Medulla oblongata (tissue), 1 donor: ENCODE results near the gene IPO9.

Source experiments
- DNase-seq: peaks from one replicate; pipeline ENCODE4 v3.0.0-alpha.2; 2015; ENCODE audit errors: extremely low spot score

Gene IPO9

DNA sequence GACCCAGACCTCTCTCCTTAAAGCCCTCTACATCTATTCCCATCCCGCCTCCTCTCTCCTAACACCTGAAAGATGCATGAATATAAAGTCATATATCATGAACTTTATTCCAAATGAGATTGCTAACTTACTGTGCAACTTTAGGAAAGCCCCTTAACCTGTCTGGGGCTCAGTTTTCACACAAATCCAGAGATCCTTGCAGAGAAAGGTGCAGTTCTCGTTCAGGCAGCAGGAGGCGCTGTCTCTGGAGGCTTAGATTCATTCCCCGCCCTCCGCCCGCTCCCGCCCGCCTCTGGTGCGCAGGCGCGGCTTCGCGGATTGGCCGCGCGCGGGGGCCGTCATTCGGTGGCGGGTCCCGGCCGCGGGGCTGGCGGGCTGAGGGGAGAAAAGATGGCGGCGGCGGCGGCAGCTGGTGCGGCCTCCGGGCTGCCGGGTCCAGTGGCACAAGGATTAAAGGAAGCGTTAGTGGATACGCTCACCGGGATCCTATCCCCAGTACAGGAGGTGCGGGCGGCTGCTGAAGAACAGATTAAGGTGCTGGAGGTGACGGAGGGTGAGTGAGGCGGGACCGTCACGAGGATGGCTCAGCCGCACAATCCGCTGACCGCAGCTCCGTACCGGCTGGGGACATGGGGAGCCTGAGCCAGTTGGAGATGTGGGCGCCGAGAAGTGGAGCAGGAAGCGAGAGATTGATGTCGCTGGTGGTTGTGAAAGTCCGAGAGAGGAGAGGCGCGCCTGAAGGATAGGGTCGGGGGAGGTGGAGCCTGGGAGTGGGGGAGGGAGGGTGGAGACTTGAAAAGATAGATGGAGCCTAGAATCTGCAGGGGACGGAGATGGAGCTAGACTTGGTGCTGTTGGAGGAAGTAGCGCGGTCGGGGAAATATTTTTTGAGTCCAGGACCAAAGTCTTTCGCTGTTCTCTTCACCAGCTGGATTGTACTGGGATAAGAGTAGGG, at the start of gene IPO9:
TSS of gene IPO9 (plus strand) at position 338 of the 955 bp plus-strand sequence. CDS start at position 391, 53 bp downstream.
- peak; percentile 94 for DNase-seq

DNA sequence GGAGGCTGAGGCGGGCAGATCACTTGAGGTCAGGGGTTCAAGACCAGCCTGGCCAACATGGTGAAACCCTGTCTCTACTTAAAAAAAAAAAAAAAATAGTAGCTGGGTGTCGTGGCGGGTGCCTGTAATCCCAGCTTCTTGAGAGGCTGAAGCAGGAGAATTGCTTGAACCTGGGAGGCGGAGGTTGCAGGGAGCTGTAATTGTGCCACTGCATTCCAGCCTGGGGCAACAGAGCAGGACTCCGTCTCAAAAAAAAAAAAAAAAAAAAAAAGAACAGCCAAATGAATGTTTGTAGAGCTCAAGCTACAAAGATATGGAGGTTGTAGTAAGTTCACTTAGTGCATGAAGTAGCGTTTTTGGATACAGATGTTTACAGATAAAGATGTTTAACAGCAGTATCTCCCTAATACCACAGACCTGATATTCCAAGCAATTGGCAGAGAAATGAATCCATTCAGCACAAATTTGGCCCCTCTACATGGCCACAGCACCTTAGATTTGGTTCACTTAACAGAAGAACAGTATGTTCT, 49.5 kb upstream of the IPO9 start:
- no peak for DNase-seq

DNA sequence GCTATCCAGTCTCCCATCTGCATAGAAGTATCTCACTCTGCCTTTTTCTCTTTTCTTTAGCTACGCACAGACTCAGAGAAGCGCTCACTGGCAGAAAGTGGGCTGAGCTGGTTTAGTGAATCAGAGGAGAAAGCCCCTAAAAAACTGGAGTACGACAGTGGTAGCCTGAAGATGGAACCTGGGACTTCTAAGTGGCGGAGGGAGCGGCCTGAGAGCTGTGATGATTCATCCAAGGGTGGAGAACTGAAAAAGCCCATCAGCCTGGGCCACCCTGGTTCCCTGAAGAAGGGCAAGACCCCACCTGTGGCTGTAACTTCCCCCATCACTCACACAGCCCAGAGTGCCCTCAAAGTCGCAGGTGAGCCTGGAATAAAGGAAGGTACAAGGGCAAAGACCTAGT, 48.0 kb upstream of the IPO9 start:
- DNase-seq: no peak

DNA sequence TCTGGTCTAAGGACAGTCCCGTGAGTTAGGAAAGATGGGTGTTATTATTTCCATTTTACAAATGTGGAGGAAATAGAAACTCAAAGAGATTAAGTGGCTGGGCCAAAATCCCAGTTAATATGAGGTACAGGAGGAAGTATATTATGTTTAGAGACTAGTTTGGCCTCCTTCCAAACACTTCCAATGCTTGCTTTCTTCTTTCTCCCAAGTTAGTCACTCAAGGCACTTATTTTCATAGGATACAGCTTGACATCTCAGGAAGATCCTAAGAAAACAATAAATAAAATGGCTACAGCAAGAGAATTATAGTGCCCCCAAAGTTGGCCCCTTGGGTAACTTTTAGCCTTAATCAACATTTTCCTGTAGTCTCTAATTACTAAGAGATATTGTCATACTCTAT, 47.5 kb upstream of the IPO9 start:
- no peak for DNase-seq

DNA sequence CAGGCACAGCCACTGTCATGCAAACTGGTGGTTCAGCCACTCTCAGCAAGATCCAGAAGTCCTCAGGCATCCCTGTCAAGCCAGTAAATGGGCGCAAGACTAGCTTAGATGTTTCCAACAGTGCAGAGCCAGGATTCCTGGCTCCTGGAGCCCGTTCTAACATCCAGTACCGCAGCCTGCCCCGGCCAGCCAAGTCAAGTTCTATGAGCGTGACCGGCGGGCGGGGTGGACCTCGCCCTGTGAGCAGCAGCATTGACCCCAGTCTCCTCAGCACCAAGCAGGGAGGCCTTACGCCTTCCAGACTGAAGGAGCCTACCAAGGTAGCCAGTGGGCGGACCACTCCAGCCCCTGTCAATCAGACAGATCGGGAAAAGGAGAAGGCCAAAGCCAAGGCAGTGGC, 46.6 kb upstream of the IPO9 start:
- no peak for DNase-seq

DNA sequence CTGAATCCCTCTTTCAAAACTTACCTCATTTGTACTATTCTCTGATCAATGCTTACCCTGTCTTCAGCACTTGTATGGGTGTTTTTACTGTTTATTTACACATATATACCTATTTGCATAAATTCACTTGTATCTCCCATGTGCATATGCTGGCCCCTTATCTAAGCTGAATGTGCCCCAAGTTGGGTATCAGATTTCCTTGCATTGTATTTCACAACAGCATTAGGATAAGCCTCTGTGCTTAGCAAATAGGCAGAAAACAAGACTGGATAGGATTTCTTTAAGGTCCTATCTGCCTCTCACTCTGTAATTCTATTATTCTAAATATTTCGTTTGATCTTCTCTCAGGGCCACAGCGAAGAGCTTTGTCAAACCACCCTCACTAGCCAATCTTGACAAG, 45.9 kb upstream of the IPO9 start:
- DNase-seq: no peak

DNA sequence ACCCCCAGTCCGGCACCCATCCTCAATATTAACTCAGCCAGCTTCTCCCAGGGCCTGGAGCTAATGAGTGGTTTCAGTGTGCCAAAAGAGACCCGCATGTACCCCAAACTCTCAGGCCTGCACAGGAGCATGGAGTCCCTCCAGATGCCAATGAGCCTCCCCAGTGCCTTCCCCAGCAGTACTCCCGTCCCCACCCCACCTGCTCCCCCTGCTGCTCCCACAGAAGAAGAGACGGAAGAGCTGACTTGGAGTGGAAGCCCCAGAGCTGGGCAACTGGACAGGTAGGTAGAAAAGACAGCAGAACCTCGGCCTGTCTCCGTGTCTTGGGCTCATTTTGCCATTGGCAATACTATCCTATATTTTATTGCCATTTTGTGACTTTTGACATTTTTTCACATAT, 45.4 kb upstream of the IPO9 start:
- no peak for DNase-seq

DNA sequence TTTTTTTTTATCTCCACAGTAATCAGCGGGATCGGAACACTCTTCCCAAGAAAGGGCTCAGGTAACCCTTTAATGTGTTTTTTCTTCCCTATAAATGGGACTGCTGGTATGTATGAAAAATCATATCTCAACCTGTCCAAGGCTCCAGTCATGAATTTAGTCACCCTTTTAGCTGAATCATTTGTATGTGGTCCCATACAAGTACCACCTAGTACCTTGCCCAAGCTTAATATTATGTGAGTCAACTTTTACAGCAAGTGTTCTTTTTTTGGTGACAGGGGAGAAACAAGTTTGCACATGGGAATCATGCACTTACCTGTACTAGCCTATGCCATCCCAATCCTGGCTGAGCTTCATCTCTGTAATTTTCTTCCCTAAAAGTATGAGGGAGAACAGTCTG, 43.7 kb upstream of the IPO9 start:
- DNase-seq: no peak

DNA sequence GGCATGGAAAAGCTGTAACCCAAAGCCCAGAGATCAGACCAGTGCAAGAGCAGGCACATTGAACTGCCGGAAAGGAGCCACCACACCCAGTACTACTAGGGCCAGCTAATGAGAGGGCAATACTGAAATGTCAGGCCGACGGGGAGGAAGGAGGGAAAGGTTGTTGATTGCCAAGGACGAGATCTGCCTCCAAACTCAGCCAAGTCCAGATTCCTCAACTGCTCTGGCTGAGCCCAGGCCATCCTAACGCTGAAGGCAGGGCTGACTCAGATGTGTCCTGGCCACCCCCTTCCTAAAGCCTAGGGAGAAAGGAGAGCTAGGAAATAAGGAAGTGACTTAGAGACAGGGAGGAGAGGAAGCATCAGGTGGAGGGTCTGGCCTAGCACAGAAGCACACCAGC, 42.1 kb upstream of the IPO9 start:
- no peak for DNase-seq

DNA sequence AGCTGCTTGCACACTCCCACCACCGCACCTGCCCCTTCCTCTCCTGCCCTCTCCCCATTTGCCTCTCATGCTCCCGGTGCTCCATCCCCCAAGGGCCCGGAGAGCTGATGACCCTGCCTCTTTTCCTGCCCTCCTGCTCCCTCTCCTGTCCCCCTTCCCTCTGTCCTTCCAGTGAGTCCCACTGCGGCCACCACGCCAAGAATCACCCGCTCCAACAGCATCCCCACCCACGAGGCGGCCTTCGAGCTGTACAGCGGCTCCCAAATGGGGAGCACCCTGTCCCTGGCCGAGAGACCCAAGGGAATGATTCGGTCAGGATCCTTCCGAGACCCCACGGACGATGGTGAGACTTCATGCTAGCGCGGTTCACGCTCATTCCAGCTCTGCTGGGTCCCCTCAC, 40.7 kb upstream of the IPO9 start:
- DNase-seq: no peak

DNA sequence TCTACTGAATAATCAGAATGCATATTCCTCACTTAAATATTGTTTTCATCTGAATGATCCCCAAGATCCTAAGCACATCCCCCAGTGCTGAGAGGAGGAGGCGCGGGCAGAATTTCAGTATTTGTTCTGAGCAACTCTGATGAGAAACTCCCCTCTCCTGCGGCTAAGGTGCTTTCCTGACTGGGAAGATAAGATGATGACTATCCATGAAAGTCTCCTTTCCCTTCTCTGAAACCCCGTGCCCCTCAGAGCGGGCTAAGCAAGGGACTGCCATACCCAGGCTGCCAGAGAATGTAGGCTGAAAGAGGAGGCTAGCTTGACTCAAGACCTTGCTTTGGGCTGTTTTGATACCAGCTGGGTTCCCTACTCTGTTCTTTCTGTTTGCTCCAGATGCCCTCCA, 39.7 kb upstream of the IPO9 start:
- DNase-seq: no peak

DNA sequence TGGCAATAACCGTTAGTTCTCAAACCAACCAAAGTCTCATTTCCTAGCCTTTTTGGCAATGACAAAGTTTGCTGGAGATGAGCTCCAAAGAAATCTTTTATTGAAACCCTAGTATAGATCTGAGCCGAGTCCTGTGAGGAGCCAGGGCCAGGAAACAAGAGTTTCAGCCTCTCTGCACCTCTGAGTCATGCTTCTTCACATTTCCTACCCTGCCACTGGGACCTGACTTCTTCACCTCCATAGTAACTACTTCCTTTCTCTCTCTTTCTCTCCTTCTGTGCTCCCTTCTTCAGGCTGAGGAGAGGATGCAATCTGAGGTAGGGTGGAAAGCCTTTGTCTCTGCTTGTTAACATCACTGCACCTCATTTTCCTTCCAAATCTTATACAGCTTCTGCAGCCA, 38.7 kb upstream of the IPO9 start:
- no peak for DNase-seq

DNA sequence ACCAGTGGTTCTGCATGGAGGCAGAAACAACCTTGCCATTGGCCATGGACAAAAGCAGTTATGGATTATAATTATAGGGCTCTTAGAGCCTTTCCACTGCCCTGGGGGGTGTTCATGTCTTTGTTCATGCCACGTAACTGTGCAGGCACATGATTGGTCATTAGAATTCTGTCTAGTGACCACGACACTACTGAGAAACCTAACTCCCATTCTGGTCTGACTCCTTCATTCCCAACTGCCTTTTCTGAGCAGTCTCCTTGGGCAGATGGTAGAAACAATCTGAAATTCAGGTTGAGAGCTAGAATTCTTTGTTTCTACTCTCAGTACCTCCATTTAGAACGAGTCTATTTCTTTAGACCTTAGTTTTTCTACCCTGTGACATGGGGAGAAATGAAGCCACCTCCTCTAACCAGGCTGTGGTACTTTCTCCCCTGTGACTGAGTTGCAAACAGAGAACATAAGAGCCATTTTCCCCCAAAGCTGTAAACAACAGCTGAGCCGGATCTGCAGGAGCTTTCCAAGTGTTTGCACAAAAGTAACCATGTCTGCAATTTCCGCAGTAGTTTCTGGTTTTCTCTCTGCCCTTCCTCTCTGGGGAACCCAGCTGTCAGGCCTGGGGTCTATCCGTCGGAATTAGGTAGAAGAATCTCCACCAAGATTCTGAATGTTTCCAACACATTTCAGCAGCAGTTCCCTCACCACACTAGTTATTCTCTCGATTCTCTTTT, 37.7 kb upstream of the IPO9 start:
- DNase-seq: peak; percentile 84

DNA sequence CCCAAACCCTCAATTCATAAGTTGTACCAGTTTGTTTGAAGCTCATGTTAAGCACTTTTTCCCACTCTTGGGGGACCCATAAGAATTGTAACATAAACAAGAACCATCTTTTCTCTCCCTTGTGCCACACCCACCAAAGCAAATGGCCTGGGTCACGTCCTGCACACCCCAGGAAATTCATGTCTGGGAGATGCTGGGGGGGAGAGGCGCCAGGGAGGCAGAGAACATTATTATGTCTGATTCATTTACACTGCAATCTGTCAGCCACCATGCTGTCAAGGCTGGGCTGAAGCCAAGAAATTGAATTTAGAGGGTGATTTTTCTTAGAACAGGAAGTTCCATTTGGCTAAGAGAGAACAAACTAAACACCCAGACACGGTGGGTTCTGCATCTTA, 37.2 kb upstream of the IPO9 start:
- DNase-seq: no peak

DNA sequence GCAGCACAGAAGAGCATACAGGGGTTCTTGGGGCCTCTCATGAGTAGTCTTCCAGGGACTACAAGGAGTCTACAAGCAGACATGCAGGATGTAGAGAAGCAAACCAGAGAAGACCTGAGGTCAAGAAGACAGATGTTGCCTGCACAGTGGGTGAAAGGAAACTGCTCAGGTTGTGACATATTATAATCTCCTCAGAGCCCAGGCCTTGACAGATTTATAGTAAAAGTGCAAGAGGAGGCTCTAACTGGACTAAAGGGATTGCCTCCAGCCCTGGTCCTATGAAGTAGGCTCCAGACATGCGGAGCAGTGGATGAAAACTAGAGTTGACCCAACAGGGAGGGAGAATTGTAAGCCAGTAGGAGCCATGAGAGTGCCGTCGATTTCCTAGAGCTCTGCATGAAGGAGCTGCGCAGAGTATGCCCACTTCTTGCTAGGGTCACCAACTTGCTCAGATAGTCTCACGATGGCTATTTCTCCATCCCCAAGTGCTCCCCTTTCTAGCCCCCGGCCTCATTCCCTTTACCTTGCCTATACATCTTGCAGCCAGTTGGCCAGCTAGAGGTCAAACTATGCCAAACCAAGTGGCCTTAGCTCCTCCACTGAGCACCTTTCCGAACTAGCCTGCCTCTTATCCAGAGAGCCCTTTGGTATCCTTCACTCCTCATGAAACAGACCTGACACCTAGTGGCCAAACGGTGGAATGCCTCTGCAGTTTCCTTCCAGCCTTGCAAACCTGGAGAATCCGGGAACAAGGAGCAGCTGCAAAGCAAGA, 36.2 kb upstream of the IPO9 start:
- DNase-seq: peak; percentile 96

DNA sequence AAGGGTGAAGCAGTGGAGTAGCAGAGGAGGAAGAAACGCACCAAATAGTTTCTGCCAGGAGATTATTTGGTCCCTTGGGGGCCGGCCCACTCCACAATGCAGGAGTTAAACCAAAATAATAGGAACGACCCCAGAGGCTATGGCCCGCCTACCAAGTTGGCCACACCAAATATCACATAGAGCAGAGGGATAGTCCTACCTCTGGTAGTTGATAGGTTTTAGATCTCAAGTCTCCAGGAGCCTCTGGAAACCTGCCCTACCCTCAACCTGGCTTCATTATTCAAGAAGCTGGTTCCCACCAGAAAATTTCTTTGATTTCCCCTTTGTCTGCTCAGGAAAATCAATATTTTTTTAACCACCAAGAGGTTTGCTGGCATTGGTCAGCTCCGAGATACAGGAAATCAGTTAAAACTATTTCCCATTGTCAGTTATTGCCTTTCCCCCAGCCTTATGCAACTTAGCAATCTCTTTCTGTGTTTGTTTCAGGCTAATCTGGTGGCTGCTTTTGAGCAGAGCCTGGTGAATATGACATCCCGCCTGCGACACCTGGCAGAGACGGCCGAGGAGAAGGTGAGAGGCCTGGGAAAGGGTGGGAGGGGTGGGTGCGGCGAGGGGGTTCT, 35.5 kb upstream of the IPO9 start:
- DNase-seq: no peak

DNA sequence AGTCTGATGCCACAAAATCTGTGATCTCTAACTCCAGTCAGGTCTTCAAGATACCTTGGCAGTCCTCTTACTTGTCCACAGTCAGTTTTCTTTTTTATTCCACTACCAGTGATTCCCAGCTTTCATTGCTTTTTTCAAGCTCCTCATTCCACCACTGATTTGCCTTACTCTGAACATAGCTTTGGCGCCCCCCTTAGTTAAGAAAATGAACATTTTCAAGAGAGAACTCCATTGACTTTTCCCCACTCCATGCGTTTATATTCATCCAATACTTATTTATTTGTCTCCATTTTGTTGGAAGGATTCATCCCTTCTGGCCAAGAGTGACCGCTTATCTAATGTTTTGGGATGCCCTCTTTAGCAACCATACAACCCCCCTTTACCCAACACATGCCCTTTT, 33.9 kb upstream of the IPO9 start:
- no peak for DNase-seq

DNA sequence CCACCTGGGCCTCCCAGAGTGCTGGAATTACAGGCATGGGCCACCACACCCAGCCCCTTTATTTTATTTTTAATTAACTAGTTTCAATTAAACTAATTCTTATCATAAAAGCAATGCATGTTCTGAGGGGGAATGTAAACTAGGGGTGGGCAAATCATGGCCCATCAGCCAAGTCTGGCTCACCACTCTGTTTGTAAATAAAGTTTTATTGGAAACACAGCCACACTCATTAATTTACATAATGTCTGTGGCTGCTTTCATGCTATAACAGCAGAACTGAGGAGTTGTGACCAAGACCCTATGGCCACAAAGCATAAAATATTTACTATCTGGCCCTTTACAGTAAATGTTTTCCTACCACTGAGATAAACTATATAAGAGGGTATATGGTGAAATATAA, 28.7 kb upstream of the IPO9 start:
- no peak for DNase-seq

DNA sequence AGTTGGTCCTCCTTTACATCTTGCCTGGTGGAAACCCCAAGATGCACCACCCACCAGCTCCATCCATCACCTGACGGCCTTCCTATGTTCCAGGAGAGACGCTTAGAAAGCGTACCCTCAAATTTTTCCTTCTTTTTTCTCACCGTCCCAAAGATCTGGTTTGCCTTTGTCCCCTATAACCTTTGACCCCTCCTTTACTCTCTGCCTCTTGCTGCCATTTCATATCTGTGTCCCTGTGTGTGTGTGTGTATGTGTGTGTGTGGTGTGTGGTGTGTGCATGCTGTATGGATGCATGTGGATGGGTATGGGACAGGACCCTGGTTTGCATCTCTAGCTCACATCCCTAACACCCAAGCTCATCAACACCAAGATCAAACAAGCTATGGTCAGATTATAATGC, 22.2 kb upstream of the IPO9 start:
- DNase-seq: no peak

DNA sequence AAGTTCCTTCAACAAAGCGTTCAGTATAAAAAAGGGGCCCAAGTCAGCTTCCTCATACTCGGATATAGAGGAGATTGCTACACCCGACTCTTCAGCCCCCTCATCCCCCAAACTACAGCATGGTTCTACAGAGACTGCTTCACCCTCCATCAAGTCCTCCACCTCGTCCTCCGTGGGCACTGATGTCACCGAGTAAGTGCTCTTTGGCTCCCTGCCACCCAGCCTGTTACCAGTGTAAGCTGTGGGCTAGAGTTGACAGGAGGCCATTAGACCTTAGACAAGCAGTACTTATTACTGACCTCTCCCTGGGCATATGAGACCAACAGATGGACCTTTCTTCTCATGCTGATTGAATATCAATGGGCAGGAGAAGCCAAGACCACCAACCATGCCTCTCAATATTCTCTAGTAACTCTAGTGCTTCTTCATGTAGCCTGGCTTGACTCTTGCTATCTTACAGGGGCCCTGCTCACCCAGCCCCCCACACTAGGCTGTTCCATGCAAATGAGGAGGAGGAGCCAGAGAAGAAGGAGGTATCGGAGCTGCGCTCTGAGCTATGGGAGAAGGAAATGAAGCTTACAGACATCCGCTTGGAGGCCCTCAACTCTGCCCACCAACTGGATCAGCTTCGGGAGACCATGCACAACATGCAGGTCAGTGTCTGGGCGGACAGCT, 20.9 kb upstream of the IPO9 start:
- no peak for DNase-seq

DNA sequence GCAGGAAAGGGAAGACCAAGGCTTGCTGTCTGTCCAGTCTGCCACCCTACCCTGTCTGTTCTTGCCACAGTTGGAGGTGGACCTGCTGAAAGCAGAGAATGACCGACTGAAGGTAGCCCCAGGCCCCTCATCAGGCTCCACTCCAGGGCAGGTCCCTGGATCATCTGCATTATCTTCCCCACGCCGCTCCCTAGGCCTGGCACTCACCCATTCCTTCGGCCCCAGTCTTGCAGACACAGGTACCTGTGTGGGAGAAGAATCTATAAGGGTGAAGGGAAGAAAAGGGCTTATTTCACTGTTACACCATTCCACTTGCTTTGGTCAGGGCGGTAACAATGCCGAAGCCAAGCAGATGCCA, 20.3 kb upstream of the IPO9 start:
- no peak for DNase-seq
